H1 (cell line): ENCODE data around the gene KCNB1. TPM values are rescaled to one million over a fixed set of nuclear protein-coding genes. Genes with fewer than 3 reads are reported as not detected.

ENCODE experiments used
- BACH1 ChIP-seq: IDR thresholded peaks from 2 replicates; pipeline ENCODE4 v1.6.1; 2012; ENCODE audit warnings: low read length, improper control_type of control experiment
- BCL11A ChIP-seq, 2 experiments: IDR thresholded peaks; one replicate each; pipeline ENCODE4 v1.6.1; 2011; ENCODE audit warnings: low read depth in 2 of 2, low read length in 2 of 2, mild to moderate bottlenecking in 2 of 2
- BRCA1 ChIP-seq: IDR thresholded peaks from 2 replicates; pipeline ENCODE4 v1.6.1; 2012; ENCODE audit warnings: low read depth, low read length, improper control_type of control experiment
- CTBP2 ChIP-seq: IDR thresholded peaks from 2 replicates; pipeline ENCODE4 v1.7.0; 2011; ENCODE audit warnings: borderline replicate concordance, mild to moderate bottlenecking, moderate library complexity, mixed read lengths, low read length; ENCODE audit not compliant: insufficient read depth, insufficient read length
- EZH2 ChIP-seq: fragments of 200-600 bp; sonication (generic); IDR thresholded peaks from 2 replicates; pipeline ENCODE4 v1.7.1; 2012; ENCODE audit warnings: low read depth, mild to moderate bottlenecking, moderate library complexity, low read length, inconsistent platforms; ENCODE audit not compliant: severe bottlenecking
- FOSL1 ChIP-seq: IDR thresholded peaks from 2 replicates; pipeline ENCODE4 v1.6.1; 2011; ENCODE audit warnings: mild to moderate bottlenecking, low read depth, low read length, moderate library complexity; ENCODE audit not compliant: insufficient read depth
- GABPA ChIP-seq: IDR thresholded peaks from 2 replicates; pipeline ENCODE4 v1.6.1; 2011; ENCODE audit warnings: mild to moderate bottlenecking, low read length, moderate library complexity, borderline replicate concordance; ENCODE audit not compliant: insufficient read depth
- HDAC2 ChIP-seq, 2 experiments: fragments of 300-600 bp in 1 of 2; sonication (generic) in 1 of 2; IDR thresholded peaks; 2 replicates each; pipeline ENCODE4 v1.6.1; 2011 to 2012; ENCODE audit warnings: low read depth in 2 of 2, low read length in 2 of 2, mild to moderate bottlenecking in 2 of 2, moderate library complexity in 2 of 2, borderline replicate concordance in 1 of 2, inconsistent platforms in 1 of 2
- HDAC6 ChIP-seq: IDR thresholded peaks from one replicate; pipeline ENCODE4 v1.7.1; 2012; ENCODE audit warnings: low read depth, mild to moderate bottlenecking, inconsistent platforms, low read length, moderate library complexity
- JUND ChIP-seq: IDR thresholded peaks from 2 replicates; pipeline ENCODE4 v1.6.1; 2011; ENCODE audit warnings: mild to moderate bottlenecking, improper control_type of control experiment, low read length
- POLR2AphosphoS5 ChIP-seq: IDR thresholded peaks from 2 replicates; pipeline ENCODE4 v1.6.1; 2011; ENCODE audit warnings: low read depth, low read length
- SP2 ChIP-seq: IDR thresholded peaks from 2 replicates; pipeline ENCODE4 v1.6.1; 2012; ENCODE audit warnings: mild to moderate bottlenecking, low read length, inconsistent platforms
- SP4 ChIP-seq: IDR thresholded peaks from 2 replicates; pipeline ENCODE4 v1.6.1; 2012; ENCODE audit warnings: low read length, inconsistent platforms
- SRF ChIP-seq: IDR thresholded peaks from 2 replicates; pipeline ENCODE4 v1.6.1; 2011; ENCODE audit warnings: mild to moderate bottlenecking, low read depth, low read length, moderate library complexity
- SUZ12 ChIP-seq: fragments of 200-600 bp; sonication (generic); IDR thresholded peaks from 2 replicates; pipeline ENCODE4 v1.6.1; 2012; ENCODE audit warnings: mild to moderate bottlenecking, inconsistent platforms, low read length, moderate library complexity, mixed read lengths
- TAF1 ChIP-seq: IDR thresholded peaks from 2 replicates; pipeline ENCODE4 v1.6.1; 2011; ENCODE audit warnings: mild to moderate bottlenecking, low read depth, low read length
- TEAD4 ChIP-seq: IDR thresholded peaks from 2 replicates; pipeline ENCODE4 v1.6.1; 2012; ENCODE audit warnings: low read depth, low read length, inconsistent platforms, mixed read lengths
- polyA plus RNA-seq, 7 experiments: library from polyadenylated mRNA; depleted of rRNA in 3 of 7; stranded (reverse) in 5 of 7; unstranded in 2 of 7; fragments of >200 nt in 5 of 7; fragments of 200-250 nt in 2 of 7; gene quantifications; 1 replicate in 5 of 7; 2 replicates in 1 of 7; 4 replicates in 1 of 7; pipeline versions ENCODE4 v1.2.1 to v1.2.3, GENCODE V29; 2011 to 2013; ENCODE audit warnings: missing spikeins in 2 of 7, mixed read lengths in 2 of 7
- total RNA-seq: library from RNA; stranded (reverse); fragmentation: NEBNext Ultra II Directional; extraction: Animal tissue kit (Norgen Biotek cat#: 25700); gene quantifications from 2 replicates; pipeline ENCODE4 v1.2.1, GENCODE V29; 2021
- TF ChIP-seq, protein P1 (sequence below): IDR thresholded peaks from 2 replicates; pipeline ENCODE4 v1.6.1; 2012; ENCODE audit warnings: low read length, inconsistent platforms
- TF ChIP-seq, protein P2 (sequence below): IDR thresholded peaks from 2 replicates; pipeline ENCODE4 v1.6.1; 2012; ENCODE audit warnings: inconsistent platforms
- TF ChIP-seq, protein P3 (sequence below): IDR thresholded peaks from 2 replicates; pipeline ENCODE4 v1.6.1; 2011; ENCODE audit warnings: low read length, improper control_type of control experiment

KCNB1 gene
- total and polyA plus RNA-seq, 2 of the 8 experiments (the other 6 are each of a cell fraction or from before 2014, with no cell fraction given), result 0.58 to 0.67 TPM

DNA sequence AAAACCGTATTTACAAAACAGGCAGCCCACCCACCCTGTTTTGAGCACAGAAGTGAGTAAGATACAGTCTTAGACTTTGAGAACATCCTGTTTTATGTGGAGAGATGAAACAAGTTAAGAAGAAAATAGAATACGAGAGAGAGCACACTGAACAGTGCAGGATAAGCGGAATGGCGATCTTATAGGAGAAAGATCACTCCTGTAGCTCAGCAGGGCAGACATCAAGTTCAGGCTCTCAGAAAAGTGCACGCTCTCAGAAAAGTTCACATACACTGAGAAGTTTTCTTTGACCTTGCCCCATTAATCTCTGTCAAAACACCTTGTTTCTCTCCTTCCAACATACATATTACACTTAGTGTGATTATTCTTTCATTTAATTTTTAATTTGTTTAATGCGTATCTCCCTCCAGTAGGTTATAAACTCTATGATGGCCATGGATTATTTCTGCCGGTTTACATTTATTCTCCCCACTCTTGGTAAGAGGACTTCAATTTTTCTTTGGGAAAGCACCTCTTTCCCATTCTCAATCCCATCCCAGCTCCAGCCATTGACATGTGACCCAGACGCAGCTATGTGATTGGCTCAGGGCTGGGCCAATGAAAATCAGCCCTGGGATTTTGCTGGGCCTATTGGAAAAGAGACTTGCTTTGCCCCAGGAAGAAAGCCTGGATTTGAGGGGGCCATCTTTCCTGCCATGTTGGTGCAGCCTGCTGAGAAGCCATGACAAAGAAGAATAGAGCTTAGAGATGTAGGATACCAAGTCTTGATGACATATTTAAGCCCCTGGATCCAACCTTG is 16.2 kb downstream of the KCNB1 start (continued):
- TF ChIP-seq CTBP2, result no peak
- no peak for TF ChIP-seq BACH1
- TF ChIP-seq HDAC6, result no peak
- TF ChIP-seq, protein P1, sequence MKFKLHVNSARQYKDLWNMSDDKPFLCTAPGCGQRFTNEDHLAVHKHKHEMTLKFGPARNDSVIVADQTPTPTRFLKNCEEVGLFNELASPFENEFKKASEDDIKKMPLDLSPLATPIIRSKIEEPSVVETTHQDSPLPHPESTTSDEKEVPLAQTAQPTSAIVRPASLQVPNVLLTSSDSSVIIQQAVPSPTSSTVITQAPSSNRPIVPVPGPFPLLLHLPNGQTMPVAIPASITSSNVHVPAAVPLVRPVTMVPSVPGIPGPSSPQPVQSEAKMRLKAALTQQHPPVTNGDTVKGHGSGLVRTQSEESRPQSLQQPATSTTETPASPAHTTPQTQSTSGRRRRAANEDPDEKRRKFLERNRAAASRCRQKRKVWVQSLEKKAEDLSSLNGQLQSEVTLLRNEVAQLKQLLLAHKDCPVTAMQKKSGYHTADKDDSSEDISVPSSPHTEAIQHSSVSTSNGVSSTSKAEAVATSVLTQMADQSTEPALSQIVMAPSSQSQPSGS, result no peak
- TF ChIP-seq TAF1, result no peak
- no peak for TF ChIP-seq BCL11A (IDR thresholded peaks at IDR 0.05; ENCODE audit: low read depth in 2 of 2, low read length in 2 of 2)
- TF ChIP-seq SP4, result no peak
- TF ChIP-seq, protein P2, sequence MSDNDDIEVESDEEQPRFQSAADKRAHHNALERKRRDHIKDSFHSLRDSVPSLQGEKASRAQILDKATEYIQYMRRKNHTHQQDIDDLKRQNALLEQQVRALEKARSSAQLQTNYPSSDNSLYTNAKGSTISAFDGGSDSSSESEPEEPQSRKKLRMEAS, result no peak
- TF ChIP-seq EZH2, result no peak
- TF ChIP-seq SUZ12, result no peak
- TF ChIP-seq, protein P3, sequence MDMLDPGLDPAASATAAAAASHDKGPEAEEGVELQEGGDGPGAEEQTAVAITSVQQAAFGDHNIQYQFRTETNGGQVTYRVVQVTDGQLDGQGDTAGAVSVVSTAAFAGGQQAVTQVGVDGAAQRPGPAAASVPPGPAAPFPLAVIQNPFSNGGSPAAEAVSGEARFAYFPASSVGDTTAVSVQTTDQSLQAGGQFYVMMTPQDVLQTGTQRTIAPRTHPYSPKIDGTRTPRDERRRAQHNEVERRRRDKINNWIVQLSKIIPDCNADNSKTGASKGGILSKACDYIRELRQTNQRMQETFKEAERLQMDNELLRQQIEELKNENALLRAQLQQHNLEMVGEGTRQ, result peak; percentile 36; the same call in 1 of the 2 replicates
- TF ChIP-seq HDAC2 (IDR thresholded peaks at IDR 0.05; ENCODE audit: borderline replicate concordance in 1 of 2, low read depth in 2 of 2, low read length in 2 of 2), result no peak
- no peak for TF ChIP-seq POLR2AphosphoS5
- no peak for TF ChIP-seq SRF
- no peak for TF ChIP-seq FOSL1
- no peak for TF ChIP-seq TEAD4
- TF ChIP-seq JUND, result no peak
- TF ChIP-seq BRCA1, result no peak
- TF ChIP-seq SP2, result no peak
- TF ChIP-seq GABPA, result no peak
- TF ChIP-seq, all 59 proteins: peak for 4
